ENCODE data around the gene SMCO3. TPM values are rescaled to one million over a fixed set of nuclear protein-coding genes. Genes with fewer than 3 reads are reported as not detected.

Gene SMCO3
- polyA plus RNA-seq, 1 of the 3 experiments (the other 2 are of a cell fraction) = 0.03 TPM

DNA sequence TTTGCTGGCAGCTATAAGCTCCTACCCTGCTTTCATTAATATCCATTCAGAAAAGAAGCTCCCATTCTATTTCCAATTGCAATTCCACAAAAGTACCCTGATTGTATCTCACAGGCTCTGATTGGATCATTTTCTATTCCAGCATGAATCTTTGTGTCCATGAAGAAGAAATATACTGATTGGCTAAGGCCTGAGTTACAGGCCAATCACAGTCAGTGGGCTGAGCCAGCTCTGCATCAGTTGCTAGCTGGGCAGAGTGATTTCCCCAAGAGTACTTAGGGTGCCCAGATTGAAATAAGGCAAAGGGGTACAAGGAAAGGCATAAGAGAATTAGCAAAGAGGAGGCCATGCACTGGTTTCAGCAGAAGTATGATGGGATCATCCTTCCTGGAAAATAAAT is 14.9 kb upstream of the SMCO3 start:
- Histone ChIP-seq H3K27ac (ENCODE audit: low read depth in 2 of 2, low read length in 1 of 2) (no peak overlapping the region), H3K79me2 (ENCODE audit: insufficient read depth) (no peaks in the 10 kb centered on the region), H3K9me2 (no peaks in the 10 kb centered on the region), H2AFZ (ENCODE audit: low read depth) (no peak overlapping the region), H3K4me2 (no peak overlapping the region), H3K4me1 (ENCODE audit: control insufficient read depth in 1 of 2, insufficient read depth in 2 of 2, low read depth in 1 of 2, low read length in 1 of 2) (peaks cover 1 to 4% of the 10 kb centered on the region in 2 experiments; a peak in 2 of 4 replicates), H3K36me3 (replicated peaks in 1 of 2; ENCODE audit: control insufficient read depth in 1 of 2, insufficient read depth in 2 of 2, low read length in 1 of 2) (no peaks in the 10 kb centered on the region), H3K9me3 (no peaks in the 10 kb centered on the region), H3K9ac (no peak overlapping the region), H3F3A (replicated peaks; ENCODE audit: insufficient read depth) (peaks cover 6% of the 10 kb centered on the region), H3K4me3 (ENCODE audit: low read depth in 2 of 2, low read length in 1 of 2) (no peak overlapping the region), H4K20me1 (ENCODE audit: insufficient read depth) (no peaks in the 10 kb centered on the region), H3K27me3 (ENCODE audit: insufficient read depth) (no peaks in the 10 kb centered on the region)
- peak; percentile 32 for DNase-seq
- POLR2A ChIA-PET = no interaction called here
- TF ChIP-seq, protein P1, sequence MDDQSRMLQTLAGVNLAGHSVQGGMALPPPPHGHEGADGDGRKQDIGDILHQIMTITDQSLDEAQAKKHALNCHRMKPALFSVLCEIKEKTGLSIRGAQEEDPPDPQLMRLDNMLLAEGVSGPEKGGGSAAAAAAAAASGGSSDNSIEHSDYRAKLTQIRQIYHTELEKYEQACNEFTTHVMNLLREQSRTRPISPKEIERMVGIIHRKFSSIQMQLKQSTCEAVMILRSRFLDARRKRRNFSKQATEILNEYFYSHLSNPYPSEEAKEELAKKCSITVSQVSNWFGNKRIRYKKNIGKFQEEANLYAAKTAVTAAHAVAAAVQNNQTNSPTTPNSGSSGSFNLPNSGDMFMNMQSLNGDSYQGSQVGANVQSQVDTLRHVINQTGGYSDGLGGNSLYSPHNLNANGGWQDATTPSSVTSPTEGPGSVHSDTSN (IDR thresholded peaks at IDR 0.05) = no peak
- peak; percentile 98 for TF ChIP-seq RFX5 (IDR thresholded peaks at IDR 0.05; ENCODE audit: low read length)
- CTCF ChIA-PET = interaction anchor here (1.1 to 1.5 kb wide), 2 partner anchors 59 to 392 kb away, joined by 3 to 4 read pairs; partner anchors contain the start of gene RERG

DNA sequence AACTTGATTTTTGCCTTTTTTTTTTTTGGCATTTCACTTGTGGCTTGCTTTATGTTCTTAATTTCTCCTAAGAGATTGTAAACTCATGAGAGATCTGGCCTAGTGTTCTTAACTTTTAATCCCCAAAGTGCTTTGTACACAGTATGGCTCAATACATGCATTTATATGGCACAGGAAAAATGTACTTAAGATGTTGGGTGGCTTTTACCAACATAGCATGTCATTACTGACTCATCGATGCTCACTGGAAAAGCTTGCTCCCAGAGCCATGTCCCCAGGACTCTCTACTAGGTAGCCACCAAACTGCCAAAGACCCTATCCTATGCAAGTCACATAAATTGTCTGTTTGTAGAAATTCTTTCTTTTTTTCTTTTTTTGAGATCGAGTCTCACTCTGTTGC is 13.1 kb upstream of the SMCO3 start:
- H3F3A ChIP-seq (replicated peaks; ENCODE audit: insufficient read depth) = no peaks in the 10 kb centered on the region
- no peak overlapping the region for H3K9ac ChIP-seq
- H3K4me3 ChIP-seq (ENCODE audit: low read depth in 2 of 2, low read length in 1 of 2) = no peak overlapping the region
- H3K27ac ChIP-seq (ENCODE audit: low read depth in 2 of 2, low read length in 1 of 2) = no peak overlapping the region
- no peaks in the 10 kb centered on the region for H4K20me1 ChIP-seq (ENCODE audit: insufficient read depth)
- no peak overlapping the region for H2AFZ ChIP-seq (ENCODE audit: low read depth)
- no peaks in the 10 kb centered on the region for H3K9me3 ChIP-seq
- no peaks in the 10 kb centered on the region; a peak in 1 of 4 replicates for H3K4me1 ChIP-seq (ENCODE audit: control insufficient read depth in 1 of 2, insufficient read depth in 2 of 2, low read depth in 1 of 2, low read length in 1 of 2)
- ChIA-PET POLR2A (no interaction called here), CTCF (interaction anchor here (1.3 kb wide), 1 partner anchor 169 kb away, joined by 3 read pairs; no protein-coding TSS in a partner anchor)
- H3K27me3 ChIP-seq (ENCODE audit: insufficient read depth) = no peaks in the 10 kb centered on the region
- no peak for DNase-seq
- no peak overlapping the region for H3K4me2 ChIP-seq
- 93% methylated on average over 2 of the region's 2 CpGs for WGBS (ENCODE audit: low lambda C conversion rate)
- no peaks in the 10 kb centered on the region for H3K79me2 ChIP-seq (ENCODE audit: insufficient read depth)
- H3K36me3 ChIP-seq (replicated peaks in 1 of 2; ENCODE audit: control insufficient read depth in 1 of 2, insufficient read depth in 2 of 2, low read length in 1 of 2) = no peaks in the 10 kb centered on the region
- TF ChIP-seq, protein P2, sequence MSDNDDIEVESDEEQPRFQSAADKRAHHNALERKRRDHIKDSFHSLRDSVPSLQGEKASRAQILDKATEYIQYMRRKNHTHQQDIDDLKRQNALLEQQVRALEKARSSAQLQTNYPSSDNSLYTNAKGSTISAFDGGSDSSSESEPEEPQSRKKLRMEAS (IDR thresholded peaks at IDR 0.05; ENCODE audit: low read depth) = no peak
- no peak for TF ChIP-seq TCF12 (IDR thresholded peaks at IDR 0.05)
- TF ChIP-seq, protein P3, sequence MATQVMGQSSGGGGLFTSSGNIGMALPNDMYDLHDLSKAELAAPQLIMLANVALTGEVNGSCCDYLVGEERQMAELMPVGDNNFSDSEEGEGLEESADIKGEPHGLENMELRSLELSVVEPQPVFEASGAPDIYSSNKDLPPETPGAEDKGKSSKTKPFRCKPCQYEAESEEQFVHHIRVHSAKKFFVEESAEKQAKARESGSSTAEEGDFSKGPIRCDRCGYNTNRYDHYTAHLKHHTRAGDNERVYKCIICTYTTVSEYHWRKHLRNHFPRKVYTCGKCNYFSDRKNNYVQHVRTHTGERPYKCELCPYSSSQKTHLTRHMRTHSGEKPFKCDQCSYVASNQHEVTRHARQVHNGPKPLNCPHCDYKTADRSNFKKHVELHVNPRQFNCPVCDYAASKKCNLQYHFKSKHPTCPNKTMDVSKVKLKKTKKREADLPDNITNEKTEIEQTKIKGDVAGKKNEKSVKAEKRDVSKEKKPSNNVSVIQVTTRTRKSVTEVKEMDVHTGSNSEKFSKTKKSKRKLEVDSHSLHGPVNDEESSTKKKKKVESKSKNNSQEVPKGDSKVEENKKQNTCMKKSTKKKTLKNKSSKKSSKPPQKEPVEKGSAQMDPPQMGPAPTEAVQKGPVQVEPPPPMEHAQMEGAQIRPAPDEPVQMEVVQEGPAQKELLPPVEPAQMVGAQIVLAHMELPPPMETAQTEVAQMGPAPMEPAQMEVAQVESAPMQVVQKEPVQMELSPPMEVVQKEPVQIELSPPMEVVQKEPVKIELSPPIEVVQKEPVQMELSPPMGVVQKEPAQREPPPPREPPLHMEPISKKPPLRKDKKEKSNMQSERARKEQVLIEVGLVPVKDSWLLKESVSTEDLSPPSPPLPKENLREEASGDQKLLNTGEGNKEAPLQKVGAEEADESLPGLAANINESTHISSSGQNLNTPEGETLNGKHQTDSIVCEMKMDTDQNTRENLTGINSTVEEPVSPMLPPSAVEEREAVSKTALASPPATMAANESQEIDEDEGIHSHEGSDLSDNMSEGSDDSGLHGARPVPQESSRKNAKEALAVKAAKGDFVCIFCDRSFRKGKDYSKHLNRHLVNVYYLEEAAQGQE (IDR thresholded peaks at IDR 0.05; ENCODE audit: low read depth, low read length) = no peak
- no peak for TF ChIP-seq POLR2AphosphoS5 (IDR thresholded peaks at IDR 0.05; ENCODE audit: low read depth, low read length)
- TF ChIP-seq, protein P4, sequence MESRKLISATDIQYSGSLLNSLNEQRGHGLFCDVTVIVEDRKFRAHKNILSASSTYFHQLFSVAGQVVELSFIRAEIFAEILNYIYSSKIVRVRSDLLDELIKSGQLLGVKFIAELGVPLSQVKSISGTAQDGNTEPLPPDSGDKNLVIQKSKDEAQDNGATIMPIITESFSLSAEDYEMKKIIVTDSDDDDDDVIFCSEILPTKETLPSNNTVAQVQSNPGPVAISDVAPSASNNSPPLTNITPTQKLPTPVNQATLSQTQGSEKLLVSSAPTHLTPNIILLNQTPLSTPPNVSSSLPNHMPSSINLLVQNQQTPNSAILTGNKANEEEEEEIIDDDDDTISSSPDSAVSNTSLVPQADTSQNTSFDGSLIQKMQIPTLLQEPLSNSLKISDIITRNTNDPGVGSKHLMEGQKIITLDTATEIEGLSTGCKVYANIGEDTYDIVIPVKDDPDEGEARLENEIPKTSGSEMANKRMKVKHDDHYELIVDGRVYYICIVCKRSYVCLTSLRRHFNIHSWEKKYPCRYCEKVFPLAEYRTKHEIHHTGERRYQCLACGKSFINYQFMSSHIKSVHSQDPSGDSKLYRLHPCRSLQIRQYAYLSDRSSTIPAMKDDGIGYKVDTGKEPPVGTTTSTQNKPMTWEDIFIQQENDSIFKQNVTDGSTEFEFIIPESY (IDR thresholded peaks at IDR 0.05; ENCODE audit: borderline replicate concordance, low read depth) = no peak
- no peak for TF ChIP-seq EP300 (IDR thresholded peaks at IDR 0.05; ENCODE audit: borderline replicate concordance in 1 of 2, low read depth in 1 of 2, low read length in 1 of 2)
- TF ChIP-seq NRF1 (IDR thresholded peaks at IDR 0.05; ENCODE audit: low read depth, low read length) = no peak
- no peak for TF ChIP-seq TEAD4 (IDR thresholded peaks at IDR 0.05; ENCODE audit: borderline replicate concordance, insufficient read depth)
- TF ChIP-seq, protein P5, sequence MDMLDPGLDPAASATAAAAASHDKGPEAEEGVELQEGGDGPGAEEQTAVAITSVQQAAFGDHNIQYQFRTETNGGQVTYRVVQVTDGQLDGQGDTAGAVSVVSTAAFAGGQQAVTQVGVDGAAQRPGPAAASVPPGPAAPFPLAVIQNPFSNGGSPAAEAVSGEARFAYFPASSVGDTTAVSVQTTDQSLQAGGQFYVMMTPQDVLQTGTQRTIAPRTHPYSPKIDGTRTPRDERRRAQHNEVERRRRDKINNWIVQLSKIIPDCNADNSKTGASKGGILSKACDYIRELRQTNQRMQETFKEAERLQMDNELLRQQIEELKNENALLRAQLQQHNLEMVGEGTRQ (IDR thresholded peaks at IDR 0.05; ENCODE audit: borderline replicate concordance, low read depth, low read length) = no peak
- no peak for TF ChIP-seq SMC3 (IDR thresholded peaks at IDR 0.05; ENCODE audit: low read depth, low read length)
- TF ChIP-seq, protein P6, sequence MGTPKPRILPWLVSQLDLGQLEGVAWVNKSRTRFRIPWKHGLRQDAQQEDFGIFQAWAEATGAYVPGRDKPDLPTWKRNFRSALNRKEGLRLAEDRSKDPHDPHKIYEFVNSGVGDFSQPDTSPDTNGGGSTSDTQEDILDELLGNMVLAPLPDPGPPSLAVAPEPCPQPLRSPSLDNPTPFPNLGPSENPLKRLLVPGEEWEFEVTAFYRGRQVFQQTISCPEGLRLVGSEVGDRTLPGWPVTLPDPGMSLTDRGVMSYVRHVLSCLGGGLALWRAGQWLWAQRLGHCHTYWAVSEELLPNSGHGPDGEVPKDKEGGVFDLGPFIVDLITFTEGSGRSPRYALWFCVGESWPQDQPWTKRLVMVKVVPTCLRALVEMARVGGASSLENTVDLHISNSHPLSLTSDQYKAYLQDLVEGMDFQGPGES (IDR thresholded peaks at IDR 0.05; ENCODE audit: low read depth, low read length) = no peak
- no peak for TF ChIP-seq ELF1 (IDR thresholded peaks at IDR 0.05)
- no peak for TF ChIP-seq EZH2phosphoT487 (IDR thresholded peaks at IDR 0.05; ENCODE audit: borderline replicate concordance, low read depth)
- TF ChIP-seq GATA2 (CRISPR knock-in tag; IDR thresholded peaks at IDR 0.05) = no peak
- H3K9me2 ChIP-seq = no peaks in the 10 kb centered on the region

Data from SK-N-SH (cell line).